A673 (cell line): Measurements from ENCODE around the gene SNX8. TPM values are rescaled to one million over a fixed set of nuclear protein-coding genes. Genes with fewer than 3 reads are reported as not detected.

Experiments
- BruUV-seq: library from RNA; stranded (reverse); fragments of 400-500 nt; replicated peaks from 2 replicates; lab custom pipeline; 2021; lab: Mats Ljungman, UMichigan
- CTCF ChIA-PET: fragments of 300-600 bp; sonication (Branson Sonifier 250); formaldehyde crosslinking; loops from one replicate; lab custom pipeline; 2022; ENCODE audit warnings: antibody characterized with exemption; lab: Charles Lee
- POLR2A ChIA-PET: fragments of 300-600 bp; sonication (Branson Sonifier 250); formaldehyde crosslinking; loops from one replicate; lab custom pipeline; 2022; ENCODE audit warnings: antibody characterized with exemption; ENCODE audit not compliant: low non-redundant PET; lab: Charles Lee
- DNase-seq: peaks from one replicate; pipeline ENCODE4 v3.0.0-alpha.2; 2015; ENCODE audit warnings: low spot score
- H3K27ac ChIP-seq: fragments of 200-600 bp; sonication (generic); 2 replicates; pipeline ENCODE4 v1.5.1; 2016; ENCODE audit warnings: mixed run types, low read depth, mild to moderate bottlenecking, mixed read lengths, antibody characterized with exemption, low read length; ENCODE audit not compliant: poor library complexity, severe bottlenecking
- H3K27me3 ChIP-seq: fragments of 200-600 bp; sonication (generic); replicated peaks from 2 replicates; pipeline ENCODE4 v1.6.1; 2017; ENCODE audit warnings: mixed run types, low read depth, mild to moderate bottlenecking, mixed read lengths, antibody characterized with exemption, low read length; ENCODE audit not compliant: insufficient read depth, poor library complexity
- H3K36me3 ChIP-seq: fragments of 200-600 bp; sonication (generic); 2 replicates; pipeline ENCODE4 v1.6.1; 2016; ENCODE audit warnings: mixed run types, mild to moderate bottlenecking, mixed read lengths, antibody characterized with exemption, low read length; ENCODE audit not compliant: insufficient read depth, poor library complexity, severe bottlenecking
- H3K4me1 ChIP-seq: fragments of 200-600 bp; sonication (generic); 2 replicates; pipeline ENCODE4 v1.6.1; 2017; ENCODE audit warnings: mixed run types, mild to moderate bottlenecking, mixed read lengths, antibody characterized with exemption, low read length; ENCODE audit not compliant: insufficient read depth, poor library complexity, severe bottlenecking
- H3K4me3 ChIP-seq: fragments of 200-600 bp; sonication (generic); 2 replicates; pipeline ENCODE4 v1.5.1; 2016; ENCODE audit warnings: low read depth, mixed run types, mild to moderate bottlenecking, mixed read lengths, low read length; ENCODE audit not compliant: poor library complexity, severe bottlenecking
- H3K9me3 ChIP-seq: fragments of 200-600 bp; sonication (generic); 2 replicates; pipeline ENCODE4 v1.6.1; 2016; ENCODE audit warnings: mixed run types, low read depth, mild to moderate bottlenecking, mixed read lengths, antibody characterized with exemption, low read length; ENCODE audit not compliant: poor library complexity, severe bottlenecking
- CTCF ChIP-seq: fragments of 300-800, 200-600 bp; sonication (generic); conservative IDR thresholded peaks from 2 replicates; pipeline ENCODE4 v1.5.1; 2017; ENCODE audit warnings: low read depth, mild to moderate bottlenecking, antibody characterized with exemption, low read length, moderate library complexity, mixed read lengths
- EZH2 ChIP-seq: fragments of 200-600 bp; sonication (generic); IDR thresholded peaks from 2 replicates; pipeline ENCODE4 v1.6.1; 2017; ENCODE audit warnings: borderline replicate concordance, low read depth, mild to moderate bottlenecking, mixed read lengths, antibody characterized with exemption, low read length; ENCODE audit not compliant: poor library complexity, severe bottlenecking
- intact Hi-C: fragments of 100-400 bp; cut with micrococcal nuclease; formaldehyde crosslinking; loops from one replicate; pipeline ENCODE4 v1.10.0; 2022; ENCODE audit not compliant: unreplicated experiment
- total RNA-seq: library from RNA; stranded (reverse); gene quantifications from 2 replicates; pipeline ENCODE4 v1.2.3, GENCODE V29; 2021

SNX8 gene
- total RNA-seq, 1 experiment from 2014 or later: 42.9 TPM

DNA sequence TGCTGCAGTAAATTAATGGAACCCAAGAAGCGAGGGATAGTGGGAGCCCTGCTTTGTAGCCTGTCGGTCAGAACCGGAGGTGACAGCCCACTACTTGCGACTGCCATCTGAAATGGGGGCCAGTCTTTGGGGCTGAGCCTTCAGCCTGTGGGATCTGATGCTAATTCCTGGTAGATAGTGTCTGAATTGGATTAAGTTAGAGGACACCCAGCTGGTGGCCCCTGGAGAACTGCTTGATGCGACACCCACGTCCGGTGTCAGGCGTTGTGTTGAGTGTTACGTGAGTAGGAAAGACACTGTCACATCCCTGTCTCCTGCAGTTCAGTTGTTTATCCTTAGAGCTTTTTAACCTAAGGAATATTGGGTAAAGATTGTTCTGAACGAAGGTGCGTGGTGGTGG, 45.4 kb upstream of the SNX8 start:
- ChIA-PET CTCF (no interaction called here), POLR2A (no interaction called here)
- no TSS peak for BruUV-seq
- Histone ChIP-seq H3K27ac (peak overlapping the region; percentile 25), H3K27me3 (no peaks in the 10 kb centered on the region), H3K9me3 (no peaks in the 10 kb centered on the region), H3K36me3 (peaks cover 73% of the 10 kb centered on the region), H3K4me3 (no peak overlapping the region), H3K4me1 (peaks cover 43% of the 10 kb centered on the region)
- intact Hi-C loops: loop anchor here (10.0 kb wide), 2 partner anchors 695 to 785 kb away; partner anchors contain the start of gene PSMG3
- peak; percentile 33 for DNase-seq
- no peak for TF ChIP-seq EZH2
- TF ChIP-seq CTCF: no peak

- Histone ChIP-seq H3K27ac (peak overlapping the region; percentile 25), H3K4me3 (no peak overlapping the region), H3K9me3 (no peaks in the 10 kb centered on the region), H3K27me3 (no peaks in the 10 kb centered on the region), H3K4me1 (peaks cover 43% of the 10 kb centered on the region), H3K36me3 (peaks cover 68% of the 10 kb centered on the region)
- TF ChIP-seq EZH2 (no peak), CTCF (no peak)
- ChIA-PET CTCF (no interaction called here), POLR2A (no interaction called here)
- intact Hi-C loops: loop anchor here (10.0 kb wide), 2 partner anchors 694 to 784 kb away; partner anchors contain the start of gene PSMG3
- peak; percentile 65 for DNase-seq
- no TSS peak for BruUV-seq
Observed at GRCh38 chr7:2358968-2359527, 44.8 kb upstream of the SNX8 start.

DNA sequence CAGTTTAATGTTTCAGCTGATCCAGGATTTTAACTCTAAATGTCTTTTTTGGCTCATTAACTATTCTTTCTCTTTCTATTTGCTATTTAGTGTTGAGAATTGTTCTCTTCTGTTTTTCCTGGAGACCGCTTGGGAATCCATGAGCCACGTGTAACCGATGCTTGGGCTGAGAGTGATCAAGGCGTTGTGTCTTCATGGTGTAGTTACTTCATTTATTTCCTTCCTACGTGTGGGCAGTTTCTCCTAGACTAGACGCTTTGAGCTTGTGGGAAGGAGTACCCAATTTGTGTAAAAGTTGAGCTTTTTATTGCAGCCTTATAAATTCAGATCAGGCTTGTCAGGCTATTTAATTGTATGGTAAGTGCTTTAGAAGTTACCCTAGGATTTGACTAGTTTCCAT, 43.3 kb upstream of the SNX8 start:
- H3K9me3 ChIP-seq: no peaks in the 10 kb centered on the region
- H3K4me1 ChIP-seq: peaks cover 48% of the 10 kb centered on the region
- no peak for DNase-seq
- ChIA-PET CTCF (no interaction called here), POLR2A (no interaction called here)
- intact Hi-C loops: loop anchor here (10.0 kb wide), 2 partner anchors 693 to 783 kb away; partner anchors contain the start of gene PSMG3
- no peaks in the 10 kb centered on the region for H3K27me3 ChIP-seq
- no TSS peak for BruUV-seq
- H3K27ac ChIP-seq: peak overlapping the region; percentile 48
- H3K36me3 ChIP-seq: peaks cover 54% of the 10 kb centered on the region
- no peak for TF ChIP-seq EZH2
- no peak overlapping the region for H3K4me3 ChIP-seq

DNA sequence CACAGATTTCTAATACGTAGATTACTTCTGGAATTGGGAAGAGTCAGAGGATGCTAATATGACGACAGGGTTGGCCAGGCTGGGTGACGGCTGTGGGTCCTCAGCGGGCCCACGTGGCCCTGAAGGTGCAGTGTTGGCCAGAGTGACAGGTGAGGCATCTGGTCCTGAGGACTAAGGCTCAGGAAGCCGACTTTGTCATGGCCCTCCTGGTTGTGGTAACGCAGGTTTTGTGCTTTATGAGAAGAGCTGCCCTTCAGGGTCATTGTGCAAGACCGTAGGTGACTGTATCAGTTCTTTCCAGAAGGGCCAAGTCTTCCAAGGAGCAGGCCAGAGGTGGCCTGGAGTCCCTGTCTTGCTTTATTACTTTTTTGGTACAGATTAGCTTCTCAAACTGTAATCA, 42.9 kb upstream of the SNX8 start:
- POLR2A ChIA-PET: no interaction called here
- peaks cover 48% of the 10 kb centered on the region for H3K4me1 ChIP-seq
- H3K36me3 ChIP-seq: peaks cover 50% of the 10 kb centered on the region
- H3K27me3 ChIP-seq: no peaks in the 10 kb centered on the region
- H3K27ac ChIP-seq: no peak overlapping the region
- BruUV-seq: no TSS peak
- no peak overlapping the region for H3K4me3 ChIP-seq
- CTCF ChIA-PET: no interaction called here
- no peaks in the 10 kb centered on the region for H3K9me3 ChIP-seq
- DNase-seq: no peak
- TF ChIP-seq CTCF (no peak), EZH2 (no peak)
- intact Hi-C loops: loop anchor here (10.0 kb wide), 2 partner anchors 692 to 782 kb away; partner anchors contain the start of gene PSMG3
